22Rv1 (cell line): ENCODE measurements around the gene MPP4.

Experiments
- CTCF ChIP-seq: fragments of 450-650 bp; IDR thresholded peaks from 2 replicates; pipeline ENCODE4 v1.5.1; 2017; ENCODE audit warnings: mild to moderate bottlenecking
- ZFX ChIP-seq: fragments of 450-650 bp; IDR thresholded peaks from 2 replicates; pipeline ENCODE4 v1.6.1; 2017; ENCODE audit warnings: antibody characterized with exemption, borderline replicate concordance

GRCh38 chr2:201701646-201702045 lies 3.2 kb upstream of the MPP4 start:
- TF ChIP-seq CTCF = no peak
- no peak for TF ChIP-seq ZFX
